Measurements from ENCODE around the gene KRT39. TPM values are rescaled to one million over a fixed set of nuclear protein-coding genes. Genes with fewer than 3 reads are reported as not detected.

Gene KRT39
- total RNA-seq, 1 donor from 2014 or later: 0.15 TPM

DNA sequence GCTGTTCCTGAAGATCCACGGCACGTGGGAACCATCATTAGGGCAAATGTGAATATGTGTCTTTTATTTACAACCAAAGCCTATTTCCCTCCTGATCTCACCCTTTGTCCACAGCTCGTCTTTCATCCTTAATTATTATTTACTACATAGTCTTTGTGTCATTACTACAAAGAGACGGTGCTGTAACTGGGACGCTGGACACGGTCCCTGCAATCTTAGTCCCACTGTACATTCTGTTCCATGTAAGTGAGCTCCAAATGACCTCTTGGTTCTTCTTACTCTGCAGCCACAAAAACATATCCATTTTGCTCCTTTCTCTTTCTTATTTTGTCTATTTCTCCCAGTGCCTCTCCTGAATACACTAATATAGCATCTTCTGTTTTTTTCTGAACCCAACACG is 16.6 kb downstream of the KRT39 start:
- Mint-ChIP-seq H3K4me3 (ENCODE audit: unreplicated experiment) (no peak overlapping the region), H3K36me3 (ENCODE audit: low read depth, unreplicated experiment) (no peaks in the 10 kb centered on the region), H3K4me1 (ENCODE audit: unreplicated experiment) (no peaks in the 10 kb centered on the region), H3K9me3 (ENCODE audit: unreplicated experiment) (no peaks in the 10 kb centered on the region), H3K27ac (ENCODE audit: unreplicated experiment) (no peak overlapping the region), H3K27me3 (ENCODE audit: unreplicated experiment) (peaks cover 1% of the 10 kb centered on the region)
- TF ChIP-seq, protein P1, sequence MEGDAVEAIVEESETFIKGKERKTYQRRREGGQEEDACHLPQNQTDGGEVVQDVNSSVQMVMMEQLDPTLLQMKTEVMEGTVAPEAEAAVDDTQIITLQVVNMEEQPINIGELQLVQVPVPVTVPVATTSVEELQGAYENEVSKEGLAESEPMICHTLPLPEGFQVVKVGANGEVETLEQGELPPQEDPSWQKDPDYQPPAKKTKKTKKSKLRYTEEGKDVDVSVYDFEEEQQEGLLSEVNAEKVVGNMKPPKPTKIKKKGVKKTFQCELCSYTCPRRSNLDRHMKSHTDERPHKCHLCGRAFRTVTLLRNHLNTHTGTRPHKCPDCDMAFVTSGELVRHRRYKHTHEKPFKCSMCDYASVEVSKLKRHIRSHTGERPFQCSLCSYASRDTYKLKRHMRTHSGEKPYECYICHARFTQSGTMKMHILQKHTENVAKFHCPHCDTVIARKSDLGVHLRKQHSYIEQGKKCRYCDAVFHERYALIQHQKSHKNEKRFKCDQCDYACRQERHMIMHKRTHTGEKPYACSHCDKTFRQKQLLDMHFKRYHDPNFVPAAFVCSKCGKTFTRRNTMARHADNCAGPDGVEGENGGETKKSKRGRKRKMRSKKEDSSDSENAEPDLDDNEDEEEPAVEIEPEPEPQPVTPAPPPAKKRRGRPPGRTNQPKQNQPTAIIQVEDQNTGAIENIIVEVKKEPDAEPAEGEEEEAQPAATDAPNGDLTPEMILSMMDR (IDR thresholded peaks at IDR 0.05; ENCODE audit: unreplicated experiment): no peak
- no peak for DNase-seq (ENCODE audit: low spot score)

DNA sequence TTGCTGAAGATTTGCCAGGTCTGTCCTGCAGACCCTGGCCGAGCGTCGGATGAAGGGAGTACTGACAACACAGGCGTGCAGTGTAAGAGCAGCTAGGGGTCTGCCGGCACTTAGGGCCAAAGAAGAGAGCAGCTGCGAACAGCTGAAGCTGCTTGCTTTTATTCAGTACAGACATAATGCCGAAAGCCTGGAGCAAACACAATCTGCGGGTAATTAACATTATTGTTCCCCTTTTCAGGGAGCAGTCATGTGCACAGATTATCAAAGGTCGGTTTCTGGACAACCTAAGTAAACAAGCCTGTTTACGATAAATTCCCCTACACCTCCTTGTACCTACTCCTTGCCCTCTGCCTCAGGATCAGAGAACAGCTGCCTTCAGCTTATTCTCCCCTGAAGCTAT is 17.3 kb downstream of the KRT39 start:
- no peak for DNase-seq (ENCODE audit: low spot score)
- no peaks in the 10 kb centered on the region for H3K9me3 Mint-ChIP-seq (ENCODE audit: unreplicated experiment)
- peaks cover 1% of the 10 kb centered on the region for H3K27me3 Mint-ChIP-seq (ENCODE audit: unreplicated experiment)
- H3K4me1 Mint-ChIP-seq (ENCODE audit: unreplicated experiment): no peaks in the 10 kb centered on the region
- TF ChIP-seq, protein P1 (IDR thresholded peaks at IDR 0.05; ENCODE audit: unreplicated experiment): no peak
- H3K27ac Mint-ChIP-seq (ENCODE audit: unreplicated experiment): no peak overlapping the region
- no peak overlapping the region for H3K4me3 Mint-ChIP-seq (ENCODE audit: unreplicated experiment)
- no peaks in the 10 kb centered on the region for H3K36me3 Mint-ChIP-seq (ENCODE audit: low read depth, unreplicated experiment)

GRCh38 chr17:40947929-40948328 is 18.8 kb downstream of the KRT39 start:
- H3K36me3 Mint-ChIP-seq (ENCODE audit: low read depth, unreplicated experiment): no peaks in the 10 kb centered on the region
- no peak overlapping the region for H3K4me3 Mint-ChIP-seq (ENCODE audit: unreplicated experiment)
- TF ChIP-seq, protein P1 (IDR thresholded peaks at IDR 0.05; ENCODE audit: unreplicated experiment): no peak
- H3K4me1 Mint-ChIP-seq (ENCODE audit: unreplicated experiment): no peaks in the 10 kb centered on the region
- H3K27me3 Mint-ChIP-seq (ENCODE audit: unreplicated experiment): peaks cover 1% of the 10 kb centered on the region
- H3K9me3 Mint-ChIP-seq (ENCODE audit: unreplicated experiment): no peaks in the 10 kb centered on the region
- H3K27ac Mint-ChIP-seq (ENCODE audit: unreplicated experiment): no peak overlapping the region
- no peak for DNase-seq (ENCODE audit: low spot score)

GRCh38 chr17:40945414-40945813 is 21.3 kb downstream of the KRT39 start:
- no peaks in the 10 kb centered on the region for H3K4me1 Mint-ChIP-seq (ENCODE audit: unreplicated experiment)
- TF ChIP-seq, protein P1 (IDR thresholded peaks at IDR 0.05; ENCODE audit: unreplicated experiment): no peak
- no peaks in the 10 kb centered on the region for H3K36me3 Mint-ChIP-seq (ENCODE audit: low read depth, unreplicated experiment)
- peaks cover 1% of the 10 kb centered on the region for H3K27me3 Mint-ChIP-seq (ENCODE audit: unreplicated experiment)
- H3K4me3 Mint-ChIP-seq (ENCODE audit: unreplicated experiment): no peak overlapping the region
- DNase-seq (ENCODE audit: low spot score): no peak
- no peak overlapping the region for H3K27ac Mint-ChIP-seq (ENCODE audit: unreplicated experiment)
- no peaks in the 10 kb centered on the region for H3K9me3 Mint-ChIP-seq (ENCODE audit: unreplicated experiment)

DNA sequence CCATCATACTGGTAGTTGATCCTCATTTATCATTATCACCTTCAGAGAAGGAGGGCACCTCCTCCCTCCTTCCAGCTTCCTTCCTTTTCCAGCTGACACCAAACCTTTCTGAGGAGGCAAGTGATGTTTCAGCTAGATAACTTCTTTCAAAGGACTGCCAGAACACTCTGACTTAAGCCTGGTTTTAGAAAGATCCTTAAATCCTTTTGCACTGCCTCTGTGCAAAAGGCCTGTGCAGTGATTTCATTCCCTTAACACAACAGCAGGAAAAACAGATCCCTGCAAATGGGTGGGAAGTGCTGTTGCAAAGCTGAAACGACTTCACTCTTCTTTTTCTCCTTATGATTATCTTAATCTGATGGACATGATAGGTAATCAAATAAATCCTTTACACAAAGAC is 22.2 kb downstream of the KRT39 start:
- H3K27ac Mint-ChIP-seq (ENCODE audit: unreplicated experiment): no peak overlapping the region
- TF ChIP-seq, protein P1 (IDR thresholded peaks at IDR 0.05; ENCODE audit: unreplicated experiment): no peak
- H3K36me3 Mint-ChIP-seq (ENCODE audit: low read depth, unreplicated experiment): no peaks in the 10 kb centered on the region
- H3K27me3 Mint-ChIP-seq (ENCODE audit: unreplicated experiment): no peaks in the 10 kb centered on the region
- no peaks in the 10 kb centered on the region for H3K9me3 Mint-ChIP-seq (ENCODE audit: unreplicated experiment)
- DNase-seq (ENCODE audit: low spot score): no peak
- no peak overlapping the region for H3K4me3 Mint-ChIP-seq (ENCODE audit: unreplicated experiment)
- H3K4me1 Mint-ChIP-seq (ENCODE audit: unreplicated experiment): no peaks in the 10 kb centered on the region

Data from endothelial cell (in vitro differentiated cells).